Measurements from ENCODE around the gene BUB3. TPM values are rescaled to one million over a fixed set of nuclear protein-coding genes. Genes with fewer than 3 reads are reported as not detected.

The BUB3 gene
- total and polyA plus RNA-seq, 2 of the 8 experiments (the other 6 are each of a cell fraction or from before 2014, with no cell fraction given), result 183 to 207 TPM

- Histone ChIP-seq H2BK15ac (ENCODE audit: low read length) (no peak overlapping the region), H2AFZ (ENCODE audit: low read length) (no peak overlapping the region), H3K27me3 (replicated peaks in 1 of 4; ENCODE audit: control insufficient read depth in 3 of 4, extremely low read depth in 1 of 4, insufficient read depth in 3 of 4, low read length in 3 of 4) (peaks cover 0 to 2% (median 0%) of the 10 kb centered on the region in 4 experiments; a peak in 3 of 7 replicates), H3K56ac (replicated peaks; ENCODE audit: insufficient read length, low read depth, low read length) (no peak overlapping the region), H2AK5ac (ENCODE audit: low read depth, low read length) (peak overlapping the region; percentile 55; the same call in 1 of the 2 replicates), H3K4ac (replicated peaks; ENCODE audit: insufficient read length, low read depth, low read length) (no peak overlapping the region), H3K23ac (ENCODE audit: insufficient read length) (no peak overlapping the region), H3K23me2 (ENCODE audit: low read depth, low read length) (no peaks in the 10 kb centered on the region; the same call in 1 of the 2 replicates), H3K14ac (ENCODE audit: insufficient read length) (no peak overlapping the region), H3K18ac (ENCODE audit: extremely low read depth, low read length) (0 out of 2 replicates have a peak overlapping the region, but pooled peaks have one; percentile 12), H4K5ac (ENCODE audit: insufficient read length, low read depth, low read length) (no peak overlapping the region), H3K9me3 (ENCODE audit: insufficient read depth in 2 of 2, low read depth in 1 of 2, low read length in 1 of 2) (no peaks in the 10 kb centered on the region), H2BK20ac (ENCODE audit: low read length) (peak overlapping the region; percentile 36; the same call in 1 of the 2 replicates), H3K4me1 (replicated peaks in 1 of 4; ENCODE audit: control insufficient read depth in 3 of 4, insufficient read depth in 4 of 4, low read length in 3 of 4) (peaks cover 7 to 13% (median 10%) of the 10 kb centered on the region in 4 experiments), H3K4me2 (ENCODE audit: insufficient read depth in 1 of 2, low read depth in 2 of 2, low read length in 2 of 2) (no peak overlapping the region), H3K27ac (ENCODE audit: low read depth, low read length) (no peak overlapping the region), H4K8ac (ENCODE audit: extremely low read depth, insufficient read depth, low read length) (no peak overlapping the region), H3K9ac (replicated peaks in 1 of 4; ENCODE audit: extremely low read depth in 1 of 4, low read depth in 3 of 4, low read length in 3 of 4) (no peak overlapping the region), H2BK12ac (ENCODE audit: low read depth, low read length) (peak overlapping the region; percentile 85), H2BK120ac (replicated peaks; ENCODE audit: low read depth, low read length) (no peak overlapping the region), H3K79me1 (ENCODE audit: low read depth, low read length) (no peaks in the 10 kb centered on the region), H2BK5ac (ENCODE audit: low read depth, low read length) (no peak overlapping the region; the same call in 1 of the 2 replicates), H3K36me3 (ENCODE audit: control insufficient read depth in 2 of 4, insufficient read depth in 4 of 4, low read length in 3 of 4) (no peaks in the 10 kb centered on the region), H3K79me2 (ENCODE audit: control insufficient read depth in 1 of 2, insufficient read depth in 2 of 2, low read length in 2 of 2) (no peaks in the 10 kb centered on the region), H3K4me3 (ENCODE audit: extremely low read depth in 1 of 4, insufficient read depth in 2 of 4, low read depth in 3 of 4, low read length in 4 of 4) (no peak overlapping the region), H4K20me1 (replicated peaks in 1 of 2; ENCODE audit: control insufficient read depth in 1 of 2, insufficient read depth in 2 of 2, low read length in 2 of 2) (no peaks in the 10 kb centered on the region), H4K91ac (replicated peaks; ENCODE audit: insufficient read length, low read length) (peak overlapping the region; percentile 2)
- FAIRE-seq (no peak), DNase-seq (ENCODE audit: low read depth in 1 of 2, low spot score in 2 of 2) (no peak)
- ChIA-PET POLR2A (ENCODE audit: partially characterized antibody) (interaction anchor here (0.6 to 1.7 kb wide), 4 partner anchors 10 to 450 kb away, joined by 3 to 5 read pairs (median 3); partner anchors contain the start of gene BUB3), CTCF (ENCODE audit: partially characterized antibody) (interaction anchor here (0.7 to 5.1 kb wide), 12 partner anchors 10 to 442 kb away, joined by 3 to 28 read pairs (median 4); no protein-coding TSS in a partner anchor)
- WGBS, 2 experiments (ENCODE audit: extremely low coverage in 1 of 2, insufficient coverage in 1 of 2, insufficient read length in 1 of 2, insufficient replicate concordance in 2 of 2, low coverage in 1 of 2, low lambda C conversion rate in 2 of 2, missing lambda C conversion rate in 1 of 2), result 88% methylated on average over 8 of the region's 8 CpGs; no CpG with 5 or more reads in 1 of the 2 experiments
- TF ChIP-seq, protein P1, sequence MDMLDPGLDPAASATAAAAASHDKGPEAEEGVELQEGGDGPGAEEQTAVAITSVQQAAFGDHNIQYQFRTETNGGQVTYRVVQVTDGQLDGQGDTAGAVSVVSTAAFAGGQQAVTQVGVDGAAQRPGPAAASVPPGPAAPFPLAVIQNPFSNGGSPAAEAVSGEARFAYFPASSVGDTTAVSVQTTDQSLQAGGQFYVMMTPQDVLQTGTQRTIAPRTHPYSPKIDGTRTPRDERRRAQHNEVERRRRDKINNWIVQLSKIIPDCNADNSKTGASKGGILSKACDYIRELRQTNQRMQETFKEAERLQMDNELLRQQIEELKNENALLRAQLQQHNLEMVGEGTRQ (IDR thresholded peaks at IDR 0.05; ENCODE audit: low read length), result no peak
Measured at GRCh38 chr10:123119081-123119480, 35.1 kb upstream of the BUB3 start.

Data from H1 (cell line).